NCI-H128 (cell line): ENCODE results near the gene LAMA2.

ENCODE experiments used
- DNase-seq: peaks from one replicate; lab custom pipeline; 2025; ENCODE audit not compliant: unreplicated experiment; lab: John Stamatoyannopoulos, UW

LAMA2 gene

GRCh38 chr6:129416337-129416990 lies 533.5 kb downstream of the LAMA2 start:
- no peak for DNase-seq

- no peak for DNase-seq
Observed at GRCh38 chr6:129417416-129418086, 534.6 kb downstream of the LAMA2 start.

GRCh38 chr6:129419324-129419723 lies 536.4 kb downstream of the LAMA2 start:
- DNase-seq = no peak

GRCh38 chr6:129426343-129426742 lies 543.4 kb downstream of the LAMA2 start:
- DNase-seq = no peak

GRCh38 chr6:129429956-129430355 lies 547.0 kb downstream of the LAMA2 start:
- no peak for DNase-seq

- DNase-seq = no peak
Observed at GRCh38 chr6:129432738-129433137, 549.8 kb downstream of the LAMA2 start.

- no peak for DNase-seq
Observed at GRCh38 chr6:129434091-129434490, 551.2 kb downstream of the LAMA2 start.

GRCh38 chr6:129440691-129441090 lies 557.8 kb downstream of the LAMA2 start:
- DNase-seq = no peak

GRCh38 chr6:129444683-129445082 lies 561.7 kb downstream of the LAMA2 start:
- DNase-seq = no peak

- no peak for DNase-seq
Observed at GRCh38 chr6:129446272-129447197, 563.6 kb downstream of the LAMA2 start.

GRCh38 chr6:129447198-129447565 lies 564.2 kb downstream of the LAMA2 start:
- DNase-seq = no peak

- DNase-seq = no peak
Observed at GRCh38 chr6:129448965-129449364, 566.0 kb downstream of the LAMA2 start.

- no peak for DNase-seq
Observed at GRCh38 chr6:129451187-129451586, 568.2 kb downstream of the LAMA2 start.

GRCh38 chr6:129453073-129453472 lies 570.1 kb downstream of the LAMA2 start:
- DNase-seq = no peak

- no peak for DNase-seq
Observed at GRCh38 chr6:129454488-129454887, 571.5 kb downstream of the LAMA2 start.

GRCh38 chr6:129455126-129455769 lies 572.3 kb downstream of the LAMA2 start:
- no peak for DNase-seq

- no peak for DNase-seq
Observed at GRCh38 chr6:129460221-129460620, 577.3 kb downstream of the LAMA2 start.

GRCh38 chr6:129469070-129469662 lies 586.2 kb downstream of the LAMA2 start:
- DNase-seq = no peak

GRCh38 chr6:129472239-129472638 lies 589.3 kb downstream of the LAMA2 start:
- DNase-seq = no peak

GRCh38 chr6:129473546-129473945 lies 590.6 kb downstream of the LAMA2 start:
- no peak for DNase-seq
